ENCODE measurements around the gene CCDC88B.

- TF ChIP-seq CTCF (IDR thresholded peaks at IDR 0.05; ENCODE audit: low read depth, low read length) (no peak), EZH2phosphoT487 (IDR thresholded peaks at IDR 0.05; ENCODE audit: low read depth) (no peak)
These were observed 40.0 kb upstream of the CCDC88B start, which contains the start of gene CATSPERZ for GRCh38 chr11:64299847-64300648.

Measured in OCI-LY3 (cell line).